Renal cortex interstitium (tissue), 11 donors: ENCODE data around the gene MAN1C1. TPM values are rescaled to one million over a fixed set of nuclear protein-coding genes. Genes with fewer than 3 reads are reported as not detected.

ENCODE experiments used
- DNase-seq, 11 donors: peaks; one replicate each; pipeline ENCODE4 v3.0.0-alpha.2; 2013; ENCODE audit warnings: low read depth in 9 of 11, low spot score in 4 of 11; ENCODE audit errors: extremely low read depth in 1 of 11
- polyA plus RNA-seq, 3 donors: library from polyadenylated mRNA; unstranded; fragments of 120-200 nt; gene quantifications; one replicate each; pipeline ENCODE4 v1.2.1, GENCODE V29; 2013; ENCODE audit not compliant: insufficient read length in 3 of 3

MAN1C1 gene
- polyA plus RNA-seq, 3 donors, result 12.4 to 18.0 (median 14.0) TPM

GRCh38 chr1:25666460-25666859, 49.9 kb downstream of the MAN1C1 start:
- no peak for DNase-seq

GRCh38 chr1:25668931-25669573, 52.5 kb downstream of the MAN1C1 start:
- no peak for DNase-seq

GRCh38 chr1:25669781-25670567, 53.4 kb downstream of the MAN1C1 start:
- DNase-seq, result no peak

- DNase-seq, result no peak
These were observed 55.3 kb downstream of the MAN1C1 start for GRCh38 chr1:25671929-25672328.

DNA sequence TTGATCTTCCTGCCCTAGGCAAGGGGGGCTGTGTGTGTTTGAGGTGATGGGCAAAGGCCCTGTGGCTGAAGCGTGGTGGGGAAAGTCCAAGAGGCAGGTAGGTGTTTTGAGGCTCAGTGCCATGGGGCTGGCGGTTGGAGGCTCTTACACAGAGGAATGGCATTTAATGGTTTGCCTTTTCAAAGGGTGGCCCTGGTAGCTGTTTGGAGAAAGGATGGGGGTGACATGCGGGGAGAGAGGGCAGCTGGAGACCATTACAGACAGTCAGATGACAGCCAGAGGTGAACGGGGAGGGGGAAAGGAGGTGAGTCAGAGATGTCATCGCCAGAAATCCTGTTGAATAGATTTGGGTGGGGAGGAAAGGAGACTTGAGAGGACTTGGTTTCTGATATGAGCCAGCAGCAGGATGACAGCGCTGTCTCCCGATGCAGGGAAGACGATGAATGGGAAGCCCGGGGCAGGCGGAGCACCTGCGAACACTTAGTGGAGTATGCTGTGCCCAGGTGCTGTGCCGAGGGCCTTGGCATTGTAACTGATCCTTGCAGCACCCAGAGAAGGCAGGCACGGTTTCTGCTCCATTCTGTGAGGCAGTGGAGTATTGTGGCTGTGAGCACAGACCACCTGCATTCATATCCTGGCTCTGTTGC, 56.3 kb downstream of the MAN1C1 start:
- DNase-seq, result no peak

DNA sequence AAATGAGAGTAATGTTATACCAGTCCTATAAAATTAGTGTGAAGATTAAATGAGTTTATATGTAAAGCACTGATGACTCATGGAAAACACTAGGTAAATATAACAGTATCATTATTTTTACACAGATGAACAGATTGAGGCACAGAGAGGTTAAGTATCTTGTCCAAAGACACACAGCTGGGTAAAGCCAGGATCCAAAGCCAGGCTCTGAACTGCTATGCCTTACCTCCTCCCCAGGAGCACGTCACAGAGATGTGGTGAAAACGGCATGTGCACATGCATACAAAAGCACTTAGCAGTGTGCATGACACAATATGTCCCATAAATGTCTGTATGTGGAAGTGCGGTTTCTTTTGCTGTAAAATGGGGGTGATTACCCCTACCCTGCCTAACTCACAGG, 56.9 kb downstream of the MAN1C1 start:
- DNase-seq, result no peak

- no peak for DNase-seq
These were observed 57.6 kb downstream of the MAN1C1 start for GRCh38 chr1:25673962-25674806.

GRCh38 chr1:25674807-25675084, 58.2 kb downstream of the MAN1C1 start:
- DNase-seq, result no peak

- DNase-seq, result no peak
These were observed 59.3 kb downstream of the MAN1C1 start for GRCh38 chr1:25675729-25676476.

DNA sequence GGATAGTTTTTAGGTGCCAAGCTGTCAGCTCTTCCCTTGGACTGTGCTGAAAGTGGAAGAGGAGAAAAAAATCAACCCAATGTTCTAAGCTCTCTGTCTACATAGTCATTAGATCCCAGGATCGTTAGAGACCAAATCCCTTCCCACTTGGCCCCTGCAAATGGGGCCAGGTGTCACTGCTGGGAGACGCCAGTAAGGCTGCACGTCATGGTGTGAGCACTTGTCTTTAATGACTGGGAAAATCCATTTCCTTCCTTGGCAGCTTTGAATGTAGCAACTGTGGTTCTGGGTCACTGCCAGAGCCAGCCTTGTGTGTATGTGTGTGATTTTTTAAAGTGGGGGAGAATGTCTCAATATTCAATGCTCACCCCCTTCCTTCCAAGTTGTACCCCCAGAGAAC, 59.9 kb downstream of the MAN1C1 start:
- no peak for DNase-seq

GRCh38 chr1:25677193-25677773, 60.7 kb downstream of the MAN1C1 start:
- no peak for DNase-seq

GRCh38 chr1:25679171-25679570, 62.6 kb downstream of the MAN1C1 start:
- DNase-seq, result no peak

DNA sequence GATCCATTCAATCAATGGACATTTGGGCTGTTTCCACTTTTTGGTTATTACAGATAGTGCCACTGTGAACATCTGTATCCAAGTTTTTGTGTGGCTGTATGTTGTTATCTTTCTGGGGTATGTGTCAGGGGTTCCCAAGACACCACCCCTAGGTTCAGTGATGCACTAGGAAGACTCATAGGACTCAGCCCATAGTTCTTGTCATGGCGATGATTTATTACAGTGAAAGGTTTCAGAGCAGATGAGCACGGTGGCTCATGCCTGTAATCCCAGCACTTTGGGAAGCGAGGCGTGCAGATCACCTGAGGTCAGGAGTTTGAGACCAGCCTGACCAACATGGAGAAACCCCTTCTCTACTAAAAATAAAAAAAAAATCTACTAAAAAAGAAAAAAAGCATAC, 64.1 kb downstream of the MAN1C1 start:
- DNase-seq, result no peak

DNA sequence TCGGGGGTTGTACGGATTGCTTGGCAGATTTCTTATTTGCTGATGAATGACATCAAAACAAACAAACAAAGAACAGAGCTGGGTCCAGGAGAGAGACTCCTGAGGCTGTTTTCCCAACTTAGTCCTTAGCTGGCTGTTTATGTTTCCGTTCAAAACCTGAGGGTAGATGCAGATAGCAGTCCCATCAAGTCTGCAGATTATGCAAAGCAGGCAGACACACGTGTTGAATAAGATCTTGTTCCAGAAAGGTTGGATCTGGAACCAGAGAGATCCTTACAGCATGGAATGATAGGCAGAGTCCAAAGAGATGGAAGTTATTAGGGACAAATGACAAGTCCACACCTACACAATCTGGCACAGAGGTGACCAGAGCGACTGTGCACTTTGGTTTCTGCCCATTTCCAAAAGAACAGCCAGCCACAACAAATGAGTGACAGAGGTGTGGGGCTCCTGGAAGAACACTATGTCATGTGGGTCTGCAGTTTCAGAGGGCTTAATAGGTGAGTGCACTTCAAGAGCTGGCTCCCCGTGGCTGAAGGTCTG, 65.5 kb downstream of the MAN1C1 start:
- no peak for DNase-seq

- DNase-seq, result no peak
These were observed 66.6 kb downstream of the MAN1C1 start for GRCh38 chr1:25683177-25683576.

DNA sequence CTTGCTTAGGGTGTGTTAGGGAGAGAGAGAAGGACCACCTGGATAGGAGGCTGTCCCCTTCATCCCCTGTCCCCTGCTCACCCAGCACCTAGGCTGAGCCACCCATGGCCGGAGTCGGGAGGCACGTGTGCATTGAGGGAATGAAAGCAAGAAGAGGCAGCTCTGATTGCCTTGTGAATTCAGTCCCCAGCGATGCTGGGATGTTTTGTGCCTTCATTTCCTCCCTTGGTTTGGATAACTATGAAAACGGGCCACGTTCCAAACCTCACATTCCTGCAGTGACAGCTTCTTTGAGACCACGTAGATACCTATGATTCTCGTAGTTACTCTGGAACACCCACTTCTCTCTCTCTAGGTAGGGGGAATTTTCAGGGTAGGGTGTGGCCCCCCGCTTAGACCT, 67.1 kb downstream of the MAN1C1 start:
- DNase-seq, result no peak

- DNase-seq, result no peak
These were observed 67.8 kb downstream of the MAN1C1 start for GRCh38 chr1:25684216-25684965.
